Mesothelial cell of epicardium (in vitro differentiated cells): ENCODE results near the gene INTS3. TPM values are rescaled to one million over a fixed set of nuclear protein-coding genes. Genes with fewer than 3 reads are reported as not detected.

ENCODE experiments used
- DNase-seq, 2 experiments: peaks; one replicate each; pipeline ENCODE4 v3.0.0; 2021; ENCODE audit warnings: low spot score in 2 of 2; ENCODE audit not compliant: unreplicated experiment in 2 of 2
- H3K27ac Mint-ChIP-seq: 2 replicates; pipeline ENCODE4 v1.8.0; 2021; ENCODE audit warnings: mixed read lengths
- H3K27me3 Mint-ChIP-seq: 2 replicates; pipeline ENCODE4 v1.8.0; 2021; ENCODE audit warnings: low read depth, mixed read lengths
- H3K36me3 Mint-ChIP-seq: 2 replicates; pipeline ENCODE4 v1.8.0; 2021; ENCODE audit warnings: mixed read lengths
- H3K4me1 Mint-ChIP-seq: 2 replicates; pipeline ENCODE4 v1.8.0; 2021; ENCODE audit warnings: mixed read lengths
- H3K4me3 Mint-ChIP-seq: 2 replicates; pipeline ENCODE4 v1.8.0; 2021; ENCODE audit warnings: mild to moderate bottlenecking, moderate library complexity, mixed read lengths
- H3K9me3 Mint-ChIP-seq: 2 replicates; pipeline ENCODE4 v1.8.0; 2021; ENCODE audit warnings: mixed read lengths
- CTCF ChIP-seq: fragments of 200-600 bp; sonication (generic); IDR thresholded peaks from one replicate; pipeline ENCODE4 v1.5.0; 2021; ENCODE audit warnings: antibody characterized with exemption; ENCODE audit not compliant: unreplicated experiment
- total RNA-seq: library from RNA; stranded (reverse); gene quantifications from 3 replicates; pipeline ENCODE4 v1.2.1, GENCODE V29; 2021

Gene INTS3
- total RNA-seq, 1 donor from 2014 or later: 120 TPM

GRCh38 chr1:153774026-153774595 lies 46.3 kb downstream of the INTS3 start:
- no peak for DNase-seq
- H3K27ac Mint-ChIP-seq: peak overlapping the region; percentile 91
- no peaks in the 10 kb centered on the region for H3K27me3 Mint-ChIP-seq
- H3K36me3 Mint-ChIP-seq: peaks cover 10% of the 10 kb centered on the region
- peak overlapping the region; percentile 78 for H3K4me3 Mint-ChIP-seq
- H3K4me1 Mint-ChIP-seq: peaks cover 21% of the 10 kb centered on the region
- H3K9me3 Mint-ChIP-seq: no peaks in the 10 kb centered on the region
- no peak for TF ChIP-seq CTCF

- TF ChIP-seq CTCF: no peak
- no peaks in the 10 kb centered on the region for H3K9me3 Mint-ChIP-seq
These were observed 47.1 kb downstream of the INTS3 start, which contains the start of gene SLC27A3 for GRCh38 chr1:153774780-153775457. TSS of gene SLC27A3 (plus strand) at chr1:153775407. CDS start at chr1:153775498, 91 bp downstream.

GRCh38 chr1:153775458-153776327 lies 47.8 kb downstream of the INTS3 start:
- DNase-seq: peak; percentile 68 to 83
- TF ChIP-seq CTCF: no peak
- peak overlapping the region; percentile 78 for H3K4me3 Mint-ChIP-seq
- peaks cover 2% of the 10 kb centered on the region for H3K36me3 Mint-ChIP-seq
- H3K9me3 Mint-ChIP-seq: no peaks in the 10 kb centered on the region
- peaks cover 21% of the 10 kb centered on the region for H3K4me1 Mint-ChIP-seq
- H3K27me3 Mint-ChIP-seq: no peaks in the 10 kb centered on the region
- peak overlapping the region; percentile 85 for H3K27ac Mint-ChIP-seq

More at GRCh38 chr1:153774780-153775457, 47.1 kb downstream of the INTS3 start, which contains the start of gene SLC27A3:
- H3K27ac Mint-ChIP-seq: peak within 1 kb of the TSS; percentile 91
- H3K27me3 Mint-ChIP-seq: no peaks in the 10 kb centered on the region
- peaks cover 21% of the 10 kb centered on the region for H3K4me1 Mint-ChIP-seq
- peaks cover 2% of the 10 kb centered on the region for H3K36me3 Mint-ChIP-seq
- DNase-seq: no peak
- peak within 1 kb of the TSS; percentile 78 for H3K4me3 Mint-ChIP-seq

GRCh38 chr1:153776352-153776751 lies 48.5 kb downstream of the INTS3 start:
- Mint-ChIP-seq H3K27me3 (no peaks in the 10 kb centered on the region), H3K9me3 (no peaks in the 10 kb centered on the region), H3K4me3 (peak overlapping the region; percentile 78), H3K36me3 (peaks cover 2% of the 10 kb centered on the region), H3K27ac (peak overlapping the region; percentile 85), H3K4me1 (peaks cover 21% of the 10 kb centered on the region)
- no peak for TF ChIP-seq CTCF
- DNase-seq: no peak

GRCh38 chr1:153776845-153777370 lies 49.1 kb downstream of the INTS3 start:
- H3K27me3 Mint-ChIP-seq: no peaks in the 10 kb centered on the region
- H3K4me3 Mint-ChIP-seq: peak overlapping the region; percentile 78
- no peak for TF ChIP-seq CTCF
- H3K9me3 Mint-ChIP-seq: no peaks in the 10 kb centered on the region
- peaks cover 21% of the 10 kb centered on the region for H3K4me1 Mint-ChIP-seq
- H3K27ac Mint-ChIP-seq: no peak overlapping the region
- peaks cover 2% of the 10 kb centered on the region for H3K36me3 Mint-ChIP-seq
- no peak for DNase-seq
